HG03378 (cell line): Measurements from ENCODE around the gene NCOA7.
"Not testable (repeated sequence)": the region's sequence is repeated elsewhere in the genome, so short reads cannot be mapped to it uniquely, and the experiment has no call there.

Experiments used
- ATAC-seq: cut with Tn5 transposase; IDR thresholded peaks from one replicate; pipeline ENCODE4 v1.9.1; 2021; ENCODE audit warnings: mild to moderate bottlenecking, moderate library complexity; ENCODE audit not compliant: unreplicated experiment

NCOA7 gene

DNA sequence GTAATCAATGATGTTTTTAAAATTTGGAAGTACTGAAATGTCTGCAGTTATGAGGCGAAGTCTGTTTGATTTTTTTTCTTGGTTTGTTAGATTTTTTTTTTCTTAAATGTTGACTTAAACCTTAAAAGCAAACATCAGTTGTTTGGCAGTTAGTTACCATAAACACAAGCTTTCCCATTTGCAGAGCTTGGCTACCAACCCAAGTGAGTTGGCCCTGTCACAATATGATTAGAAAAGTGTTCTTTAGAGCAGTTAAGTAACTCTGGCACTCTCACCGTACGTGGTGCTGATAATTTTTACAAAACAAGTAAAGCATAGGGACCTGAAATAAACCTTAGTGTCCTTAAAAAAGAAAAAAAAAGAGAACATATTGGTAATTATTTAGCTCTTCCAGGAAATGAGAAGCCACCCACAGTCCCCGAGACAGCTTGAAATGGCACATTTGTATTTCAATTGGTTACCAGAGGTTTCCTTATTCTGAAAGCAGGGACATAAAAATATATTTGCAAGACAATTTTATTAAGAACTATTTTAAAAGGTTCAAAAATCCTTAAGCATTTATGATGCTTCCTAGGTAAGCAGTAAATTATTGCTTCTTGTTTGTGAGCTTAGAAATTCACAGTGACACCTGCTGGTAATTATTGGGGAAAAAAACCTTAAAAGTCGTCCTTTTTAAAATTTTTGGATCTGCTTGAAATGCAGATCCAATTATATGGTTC is 37.4 kb upstream of the NCOA7 start:
- no peak for ATAC-seq

DNA sequence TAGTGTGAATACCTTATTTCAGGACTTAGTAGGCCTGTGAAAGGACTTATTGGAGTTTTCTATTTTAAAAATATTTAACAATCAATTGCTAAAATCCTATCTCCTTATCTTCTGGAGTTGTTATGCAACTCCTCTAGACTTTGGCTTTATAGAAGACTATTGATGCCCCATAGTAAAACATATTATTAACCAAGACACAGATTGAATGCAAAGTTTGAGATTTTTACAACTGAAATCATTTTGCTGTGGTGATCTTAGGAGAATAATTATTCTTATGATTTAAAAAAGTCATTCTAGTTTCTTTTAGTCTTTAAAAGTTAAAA is 36.9 kb upstream of the NCOA7 start:
- no peak for ATAC-seq

DNA sequence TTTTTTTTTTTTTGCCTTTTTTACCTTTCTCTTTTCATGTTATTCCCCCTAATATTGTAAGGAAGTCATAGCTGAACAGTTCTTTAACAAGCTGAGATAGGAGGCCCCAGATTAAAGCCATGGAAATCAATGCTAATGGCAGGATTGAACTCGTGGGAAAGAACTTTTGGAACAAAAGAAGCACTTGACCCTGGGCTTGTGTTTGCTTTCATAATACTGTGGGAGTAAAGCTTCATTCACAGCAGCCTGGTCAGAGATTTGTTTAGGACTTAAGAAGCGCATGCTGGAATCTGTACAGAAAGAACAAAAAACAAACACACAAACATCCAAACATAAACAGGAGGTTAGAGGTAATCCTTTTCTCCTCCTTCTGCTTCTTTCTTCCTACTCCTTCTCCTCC is 36.2 kb upstream of the NCOA7 start:
- ATAC-seq, result no peak

DNA sequence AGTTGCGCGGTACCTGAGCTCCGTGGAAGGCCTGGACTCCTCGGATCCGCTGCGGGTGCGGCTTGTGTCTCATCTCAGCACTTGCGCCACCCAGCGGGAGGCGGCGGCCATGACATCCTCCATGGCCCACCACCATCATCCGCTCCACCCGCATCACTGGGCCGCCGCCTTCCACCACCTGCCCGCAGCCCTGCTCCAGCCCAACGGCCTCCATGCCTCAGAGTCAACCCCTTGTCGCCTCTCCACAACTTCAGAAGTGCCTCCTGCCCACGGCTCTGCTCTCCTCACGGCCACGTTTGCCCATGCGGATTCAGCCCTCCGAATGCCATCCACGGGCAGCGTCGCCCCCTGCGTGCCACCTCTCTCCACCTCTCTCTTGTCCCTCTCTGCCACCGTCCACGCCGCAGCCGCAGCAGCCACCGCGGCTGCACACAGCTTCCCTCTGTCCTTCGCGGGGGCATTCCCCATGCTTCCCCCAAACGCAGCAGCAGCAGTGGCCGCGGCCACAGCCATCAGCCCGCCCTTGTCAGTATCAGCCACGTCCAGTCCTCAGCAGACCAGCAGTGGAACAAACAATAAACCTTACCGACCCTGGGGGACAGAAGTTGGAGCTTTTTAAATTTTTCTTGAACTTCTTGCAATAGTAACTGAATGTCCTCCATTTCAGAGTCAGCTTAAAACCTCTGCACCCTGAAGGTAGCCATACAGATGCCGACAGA is 31.4 kb upstream of the NCOA7 start:
- no peak for ATAC-seq

DNA sequence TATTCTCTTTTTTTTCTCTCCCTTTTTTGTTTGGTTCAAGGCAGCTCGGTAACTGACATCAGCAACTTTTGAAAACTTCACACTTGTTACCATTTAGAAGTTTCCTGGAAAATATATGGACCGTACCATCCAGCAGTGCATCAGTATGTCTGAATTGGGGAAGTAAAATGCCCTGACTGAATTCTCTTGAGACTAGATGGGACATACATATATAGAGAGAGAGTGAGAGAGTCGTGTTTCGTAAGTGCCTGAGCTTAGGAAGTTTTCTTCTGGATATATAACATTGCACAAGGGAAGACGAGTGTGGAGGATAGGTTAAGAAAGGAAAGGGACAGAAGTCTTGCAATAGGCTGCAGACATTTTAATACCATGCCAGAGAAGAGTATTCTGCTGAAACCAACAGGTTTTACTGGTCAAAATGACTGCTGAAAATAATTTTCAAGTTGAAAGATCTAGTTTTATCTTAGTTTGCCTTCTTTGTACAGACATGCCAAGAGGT is 30.8 kb upstream of the NCOA7 start:
- no peak for ATAC-seq

DNA sequence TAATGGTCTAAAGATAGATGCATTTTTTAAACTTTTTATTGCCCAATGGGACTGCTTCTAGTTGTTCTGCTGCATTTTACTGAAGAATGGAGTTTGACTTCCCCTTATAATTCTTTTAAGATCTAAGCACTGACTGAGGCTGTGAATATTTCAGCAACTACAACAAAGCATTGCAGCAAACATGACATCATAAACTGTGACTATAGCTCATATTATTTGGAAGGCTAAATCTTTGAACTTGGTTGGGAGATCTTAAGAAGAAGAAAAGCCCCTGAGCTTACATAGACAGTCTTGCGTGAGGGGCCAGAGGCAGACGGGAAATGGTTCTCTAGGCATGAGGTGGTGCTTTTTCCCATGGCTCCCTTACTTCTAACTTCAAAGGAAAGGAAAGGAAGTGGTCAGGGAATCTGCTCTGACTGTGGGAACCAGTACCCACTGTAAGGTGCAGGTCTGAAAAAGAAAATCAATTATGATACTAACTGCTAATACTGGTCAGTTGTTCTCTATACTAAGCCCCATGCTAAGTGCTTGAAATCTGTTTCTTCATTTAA is 26.6 kb upstream of the NCOA7 start:
- ATAC-seq, result no peak

DNA sequence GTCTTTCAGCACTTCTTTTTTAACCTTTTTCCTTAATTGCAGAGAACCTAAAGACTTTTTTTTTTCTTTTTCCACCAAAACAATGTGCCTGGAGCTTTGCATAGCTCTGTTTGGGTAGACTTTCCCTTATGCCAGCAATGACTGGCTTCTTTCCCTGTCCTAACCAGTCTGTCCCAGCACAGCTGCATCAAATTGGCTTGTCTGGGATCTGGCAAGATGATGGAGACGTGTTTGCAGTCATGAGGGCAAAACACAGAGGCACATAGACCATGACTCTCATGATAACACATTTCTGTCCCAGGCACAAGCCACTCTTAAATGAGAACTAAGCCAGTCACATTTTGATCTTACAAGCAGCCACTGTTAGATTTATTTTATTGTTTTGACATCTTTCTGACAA is 24.8 kb upstream of the NCOA7 start:
- ATAC-seq, result no peak

DNA sequence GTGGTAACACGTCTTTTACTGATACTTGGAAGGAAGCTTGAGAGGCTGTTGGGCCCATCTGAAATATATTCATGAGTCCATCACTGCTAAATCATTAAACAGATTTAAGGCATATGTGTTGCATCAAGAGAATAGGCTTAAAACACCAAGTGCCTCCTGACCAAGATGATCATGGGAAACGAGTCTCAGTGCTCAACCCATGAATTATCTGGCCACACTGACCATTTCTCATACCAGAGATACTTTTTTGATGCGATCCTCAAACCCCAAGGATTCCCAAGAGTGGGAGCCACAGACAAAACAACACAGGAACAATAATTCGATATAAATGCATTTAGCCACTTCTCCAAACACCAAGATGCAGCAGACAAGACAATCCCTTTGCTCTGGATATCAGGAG is 24.1 kb upstream of the NCOA7 start:
- ATAC-seq, result no peak

DNA sequence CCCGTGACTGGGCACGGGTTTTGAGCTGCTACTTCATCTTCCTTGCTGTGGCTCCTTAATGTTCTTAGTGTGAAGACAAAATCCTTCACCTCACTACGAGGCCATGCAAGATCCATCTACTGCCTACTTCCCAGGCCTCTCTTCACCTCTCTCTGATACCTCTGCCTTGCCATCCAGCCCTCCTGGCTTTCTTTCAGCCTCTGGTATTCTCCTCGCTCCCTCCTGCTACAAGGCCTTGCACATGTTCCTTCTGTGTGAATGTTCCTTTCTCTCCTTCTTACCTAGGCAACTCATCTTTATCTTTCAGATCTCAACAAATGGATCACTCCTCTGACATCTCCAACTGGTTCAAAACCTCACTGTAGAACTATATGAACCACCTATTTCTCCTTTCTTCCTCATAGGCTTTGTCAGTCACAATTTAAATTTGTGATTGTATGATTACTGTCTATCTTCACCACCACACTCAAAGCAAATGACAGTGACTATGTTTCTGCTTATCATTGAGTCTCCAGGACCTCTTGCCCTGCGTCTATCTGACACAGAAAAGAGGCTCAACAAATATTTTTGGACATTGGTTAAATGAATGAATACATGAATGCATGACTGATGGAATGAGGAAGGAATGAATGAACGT is 21.5 kb upstream of the NCOA7 start:
- ATAC-seq, result no peak

DNA sequence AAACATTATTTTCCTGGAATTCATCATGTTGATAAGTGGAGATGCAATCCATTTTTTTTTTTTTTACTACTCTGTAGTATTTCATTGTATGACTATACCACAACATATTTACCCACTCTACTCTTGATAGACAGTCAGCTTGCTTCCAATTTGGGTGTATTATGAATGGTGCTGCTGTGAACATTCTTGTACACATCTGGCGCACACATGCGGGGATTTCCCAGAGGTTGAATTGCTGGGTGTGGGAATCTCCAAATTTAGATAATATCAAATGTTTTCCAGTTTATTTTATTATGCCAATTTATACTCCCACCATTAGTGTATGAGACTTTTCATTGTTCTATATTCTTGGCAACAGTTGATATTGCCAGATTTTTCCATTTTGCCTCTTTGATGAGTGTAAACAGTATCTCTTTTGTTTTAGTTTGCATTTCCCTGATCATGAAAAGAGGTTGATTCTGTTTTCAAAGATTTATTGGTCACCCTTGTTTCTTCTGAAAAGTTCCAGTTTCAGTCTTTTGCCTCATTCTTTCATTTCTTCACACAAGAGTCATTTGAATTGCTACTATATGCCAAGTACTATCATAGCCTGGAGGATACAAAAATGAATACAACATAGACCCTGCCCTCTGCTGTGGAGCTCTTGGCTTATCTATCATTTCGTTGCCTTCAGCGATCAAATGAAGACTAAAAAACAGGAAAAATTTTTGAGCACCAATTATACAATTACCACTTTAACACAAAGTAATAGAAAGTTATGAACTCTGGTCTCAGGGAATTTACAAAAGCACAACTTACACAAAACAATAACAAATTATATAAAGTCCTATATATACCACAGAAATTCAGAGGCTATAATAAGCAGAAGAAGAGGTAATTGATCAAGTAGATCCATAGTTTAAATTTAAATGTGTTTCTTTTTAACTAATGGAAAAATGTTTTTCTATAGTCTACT is 17.1 kb upstream of the NCOA7 start:
- peak; percentile 48 for ATAC-seq

DNA sequence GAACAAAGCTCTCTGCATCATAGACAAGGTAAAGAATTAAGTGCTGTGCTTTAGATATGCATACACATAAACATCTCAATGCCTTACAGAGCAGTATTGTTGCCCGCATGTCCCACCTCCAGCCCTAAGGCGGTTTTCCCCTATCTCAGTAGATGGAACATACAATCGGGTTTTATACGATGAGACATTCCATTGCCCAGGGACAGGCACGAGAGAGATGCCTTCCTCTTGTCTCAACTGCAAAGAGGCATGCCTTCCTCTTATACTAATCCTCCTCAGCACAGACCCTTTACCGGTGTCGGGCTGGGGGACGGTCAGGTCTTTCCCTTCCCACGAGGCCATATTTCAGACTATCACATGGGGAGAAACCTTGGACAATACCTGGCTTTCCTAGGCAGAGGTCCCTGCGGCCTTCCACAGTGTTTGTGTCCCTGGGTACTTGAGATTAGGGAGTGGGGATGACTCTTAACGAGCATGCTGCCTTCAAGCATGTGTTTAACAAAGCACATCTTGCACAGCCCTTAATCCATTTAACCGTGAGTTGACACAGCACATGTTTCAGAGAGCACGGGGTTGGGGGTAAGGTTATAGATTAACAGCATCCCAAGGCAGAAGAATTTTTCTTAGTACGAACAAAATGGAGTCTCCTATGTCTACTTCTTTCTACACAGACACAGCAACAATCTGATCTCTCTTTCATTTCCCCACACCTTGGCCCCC is 14.5 kb upstream of the NCOA7 start:
- not testable (repeated sequence) for ATAC-seq

DNA sequence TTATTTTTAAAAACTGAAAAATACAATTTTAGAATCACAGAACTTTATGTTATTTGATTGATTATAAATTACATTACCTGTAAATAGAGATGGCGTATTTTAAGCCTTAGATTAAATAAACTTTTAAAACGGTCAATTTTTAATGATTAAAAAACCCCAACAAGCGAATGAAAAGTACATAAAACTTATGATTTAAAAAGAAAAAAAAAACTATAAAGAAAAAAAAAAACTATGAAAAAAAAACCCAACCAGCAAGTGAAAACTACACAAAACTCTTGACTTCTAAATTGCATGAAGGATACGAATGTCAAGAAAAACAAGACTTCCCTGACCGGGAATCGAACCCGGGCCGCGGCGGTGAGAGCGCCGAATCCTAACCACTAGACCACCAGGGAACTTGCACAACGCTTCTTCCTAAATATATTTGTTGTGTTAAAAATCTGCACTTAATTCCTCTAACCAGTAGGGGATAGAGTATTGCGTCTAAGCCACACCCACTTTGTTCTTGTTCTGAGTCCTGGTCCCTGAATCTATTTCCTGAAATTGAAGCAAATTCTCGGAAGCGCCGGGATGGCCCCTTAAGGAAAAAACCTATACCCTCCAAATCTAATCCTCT is 10.7 kb upstream of the NCOA7 start:
- ATAC-seq, result peak; percentile 86

DNA sequence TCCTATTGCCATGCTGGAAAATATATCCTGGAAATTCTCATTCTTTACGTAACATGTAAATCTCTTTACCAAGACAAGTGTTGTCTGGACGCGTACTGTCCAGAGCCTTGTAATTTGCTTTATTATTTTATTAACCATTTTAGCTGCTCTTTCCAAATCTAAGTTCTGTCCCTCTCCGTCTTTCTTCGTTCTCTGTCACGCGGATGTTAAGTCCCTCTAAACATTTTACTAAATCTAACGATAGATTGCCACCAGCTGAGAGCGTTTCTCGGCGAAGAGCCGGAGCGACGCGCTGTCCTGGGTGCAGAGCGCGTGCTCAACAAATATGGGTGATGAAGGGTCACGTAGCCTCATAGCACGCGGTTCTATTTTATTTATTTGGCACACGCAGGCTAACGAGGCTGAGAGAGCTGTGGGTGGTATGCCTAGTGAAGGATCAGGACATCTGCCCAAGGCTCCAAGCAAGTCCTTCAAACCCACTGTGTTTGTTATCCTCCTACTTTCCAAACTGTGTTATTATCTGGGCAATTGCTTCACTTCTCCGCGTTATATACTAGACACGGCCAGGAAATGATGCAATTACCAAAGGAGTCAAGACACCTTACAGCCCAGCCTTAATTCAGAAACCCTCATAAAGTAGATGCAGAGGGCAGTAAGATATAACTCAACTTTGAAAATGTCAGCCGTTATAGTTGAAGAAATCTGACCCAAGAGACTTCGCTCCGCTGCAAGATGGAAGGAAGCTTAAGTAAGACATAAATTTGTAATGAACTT is 10.0 kb upstream of the NCOA7 start:
- ATAC-seq, result peak; percentile 58

DNA sequence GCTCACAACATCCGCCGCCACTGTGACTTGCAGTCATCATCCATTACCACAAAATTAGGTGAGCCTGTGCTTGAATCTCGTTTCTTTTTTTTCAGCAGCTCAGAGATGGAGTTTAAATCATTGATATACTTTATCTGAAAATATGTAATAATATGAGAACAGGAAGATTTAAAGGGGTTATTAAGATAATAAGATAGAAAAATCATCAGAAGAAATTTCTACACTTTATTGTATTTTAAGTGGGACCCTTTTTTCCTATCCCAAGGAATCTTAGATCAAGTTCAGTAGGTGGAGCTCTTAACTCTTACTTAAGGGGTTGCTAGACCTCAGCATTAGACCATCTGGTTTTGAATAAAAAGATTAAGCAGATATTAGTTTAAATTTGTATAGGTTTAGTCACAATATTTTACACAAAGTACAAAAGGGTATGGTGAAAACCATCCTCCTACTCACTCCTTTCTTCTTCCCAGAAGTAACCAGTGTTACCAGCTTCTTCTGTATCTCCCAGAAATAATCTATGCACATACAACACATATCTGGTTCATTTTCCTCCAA is 9.4 kb upstream of the NCOA7 start:
- peak; percentile 39 for ATAC-seq

DNA sequence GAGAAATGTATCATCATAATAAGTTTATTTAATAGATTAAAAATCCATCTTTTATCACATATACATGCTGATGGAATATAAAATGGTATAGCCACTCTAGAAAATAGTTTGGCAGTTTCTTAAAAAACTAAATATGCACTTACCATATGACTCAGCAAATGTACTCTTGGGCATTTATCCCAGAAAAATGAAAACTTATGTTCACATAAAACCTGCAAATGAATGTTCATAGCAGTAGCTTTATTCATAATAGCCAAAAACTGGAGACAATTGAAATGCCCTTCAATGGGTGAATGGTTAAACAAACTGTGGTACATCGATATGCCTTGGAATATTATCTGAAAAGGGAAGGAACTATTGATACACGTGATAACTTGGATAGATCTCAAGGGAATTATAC is 6.4 kb upstream of the NCOA7 start:
- ATAC-seq, result no peak

DNA sequence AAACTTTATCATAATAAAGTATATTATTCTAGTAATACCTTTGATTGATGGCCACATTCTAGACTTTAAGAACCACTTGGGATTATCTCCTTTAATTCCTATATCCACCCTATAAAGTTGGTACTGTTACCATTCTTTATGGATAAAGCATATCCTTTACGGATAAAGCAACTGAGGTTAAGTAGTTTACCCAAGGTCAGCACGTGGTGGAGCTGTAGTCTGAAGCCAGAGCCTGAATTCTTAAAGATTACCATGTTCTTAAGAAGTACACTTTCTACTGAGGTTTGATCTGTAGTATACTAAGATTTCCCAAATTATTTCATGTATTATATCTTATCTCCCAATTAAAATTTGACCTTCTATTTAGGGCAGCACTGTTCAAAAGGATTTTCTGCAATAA is 3.0 kb upstream of the NCOA7 start:
- no peak for ATAC-seq

DNA sequence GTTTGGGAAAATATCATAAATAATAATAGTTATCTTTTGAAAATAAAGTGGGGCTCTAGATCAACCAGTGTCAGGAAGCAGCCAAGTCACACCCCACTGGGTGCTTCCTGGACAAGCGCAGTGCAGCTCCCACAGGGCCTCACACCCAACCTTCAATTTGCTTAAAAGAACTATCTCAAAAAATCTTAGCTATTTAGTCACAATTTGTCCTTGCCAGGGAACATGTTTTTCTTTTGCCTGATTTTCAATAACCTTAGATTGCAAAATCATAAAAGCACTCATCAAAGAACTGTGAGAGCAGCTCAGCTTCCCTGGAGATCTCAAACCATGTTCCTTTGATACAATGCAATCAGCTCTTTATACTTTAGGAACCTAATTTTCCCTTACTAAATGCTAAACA is 1.6 kb upstream of the NCOA7 start:
- ATAC-seq, result no peak

DNA sequence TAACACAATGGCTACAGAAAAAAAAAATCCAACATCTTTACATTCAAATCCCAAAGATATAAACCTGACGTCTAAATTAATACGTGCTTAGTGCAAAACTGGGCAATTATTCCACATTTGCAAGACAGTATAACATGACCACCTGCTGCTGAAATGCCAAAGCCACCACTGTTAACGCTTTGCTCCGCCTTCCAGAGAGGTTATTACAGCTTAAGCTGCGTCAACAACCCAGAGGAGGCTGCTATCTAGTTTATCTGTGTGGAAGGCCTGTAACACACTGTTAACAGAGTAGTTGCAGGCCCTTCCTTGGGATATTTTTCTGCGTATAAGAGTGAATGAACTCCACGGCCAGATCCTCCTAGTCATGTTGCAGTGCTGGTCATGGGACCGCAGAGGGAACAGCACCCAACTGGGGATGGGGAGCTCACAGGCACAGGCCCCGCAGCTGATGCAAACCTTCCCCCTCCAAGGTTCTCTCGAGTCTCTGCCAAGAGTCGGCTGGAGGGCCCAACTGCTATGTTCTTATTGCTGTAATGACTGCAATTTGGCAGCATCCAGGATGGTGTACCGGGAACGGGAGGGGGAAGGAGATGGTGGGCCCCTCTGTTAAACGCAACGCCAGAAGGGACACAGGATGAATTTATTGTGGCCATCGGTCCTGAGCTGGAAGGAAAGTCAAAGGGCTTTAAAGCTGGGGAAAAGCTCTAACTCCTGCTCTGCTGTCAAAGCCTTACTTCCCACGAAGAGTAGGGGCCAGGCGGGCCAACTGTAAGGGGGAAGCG is 993 bp upstream of the NCOA7 start:
- peak; percentile 38 for ATAC-seq
